ENCODE measurements around the gene ARAP3. TPM values are rescaled to one million over a fixed set of nuclear protein-coding genes. Genes with fewer than 3 reads are reported as not detected.

Gene ARAP3
- total RNA-seq, 1 experiment from 2014 or later = 19.8 TPM

DNA sequence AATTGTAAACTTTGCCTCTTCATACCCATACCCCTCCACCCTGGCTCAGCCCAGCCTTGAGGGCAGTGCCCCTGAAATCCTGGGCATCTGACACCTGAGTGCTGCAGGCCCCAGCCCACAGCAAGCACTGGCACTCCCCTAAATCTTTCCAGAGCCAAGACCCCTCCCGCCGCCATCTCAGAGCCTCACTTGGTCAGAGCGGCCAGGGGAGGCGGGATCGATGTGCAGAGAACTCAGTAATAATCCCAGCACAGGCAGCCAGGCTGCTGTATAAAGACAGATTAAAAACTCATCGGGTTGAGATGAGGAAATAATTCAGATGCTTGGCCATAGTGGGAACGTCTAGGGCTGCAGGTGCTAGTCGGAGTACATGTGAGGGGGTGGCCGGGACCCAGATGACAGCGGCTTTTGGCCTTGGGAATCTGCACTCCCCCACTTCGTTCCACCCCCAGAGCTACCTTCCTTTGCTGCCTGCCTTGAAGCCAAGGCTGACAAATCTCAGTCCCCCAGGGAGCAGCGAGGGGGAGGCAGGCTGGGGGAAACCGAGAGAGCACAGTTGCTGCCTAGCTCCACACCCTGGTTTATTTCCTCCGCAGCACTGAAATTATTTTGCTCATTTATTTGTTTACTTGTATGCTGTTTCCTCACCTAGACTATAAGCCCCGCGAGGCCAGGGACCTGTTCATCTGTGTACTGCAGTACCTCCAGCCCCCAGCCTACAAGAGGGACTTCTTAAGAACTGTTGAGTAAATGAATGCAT is 19.5 kb upstream of the ARAP3 start:
- no peaks in the 10 kb centered on the region for H3K36me3 Mint-ChIP-seq (ENCODE audit: insufficient read depth, unreplicated experiment)
- H3K9me3 Mint-ChIP-seq (ENCODE audit: unreplicated experiment) = no peaks in the 10 kb centered on the region
- H3K27ac Mint-ChIP-seq (ENCODE audit: low read depth, unreplicated experiment) = no peak overlapping the region
- no peak for DNase-seq (ENCODE audit: unreplicated experiment)
- TF ChIP-seq, protein P1, sequence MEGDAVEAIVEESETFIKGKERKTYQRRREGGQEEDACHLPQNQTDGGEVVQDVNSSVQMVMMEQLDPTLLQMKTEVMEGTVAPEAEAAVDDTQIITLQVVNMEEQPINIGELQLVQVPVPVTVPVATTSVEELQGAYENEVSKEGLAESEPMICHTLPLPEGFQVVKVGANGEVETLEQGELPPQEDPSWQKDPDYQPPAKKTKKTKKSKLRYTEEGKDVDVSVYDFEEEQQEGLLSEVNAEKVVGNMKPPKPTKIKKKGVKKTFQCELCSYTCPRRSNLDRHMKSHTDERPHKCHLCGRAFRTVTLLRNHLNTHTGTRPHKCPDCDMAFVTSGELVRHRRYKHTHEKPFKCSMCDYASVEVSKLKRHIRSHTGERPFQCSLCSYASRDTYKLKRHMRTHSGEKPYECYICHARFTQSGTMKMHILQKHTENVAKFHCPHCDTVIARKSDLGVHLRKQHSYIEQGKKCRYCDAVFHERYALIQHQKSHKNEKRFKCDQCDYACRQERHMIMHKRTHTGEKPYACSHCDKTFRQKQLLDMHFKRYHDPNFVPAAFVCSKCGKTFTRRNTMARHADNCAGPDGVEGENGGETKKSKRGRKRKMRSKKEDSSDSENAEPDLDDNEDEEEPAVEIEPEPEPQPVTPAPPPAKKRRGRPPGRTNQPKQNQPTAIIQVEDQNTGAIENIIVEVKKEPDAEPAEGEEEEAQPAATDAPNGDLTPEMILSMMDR (IDR thresholded peaks at IDR 0.05; ENCODE audit: unreplicated experiment) = no peak
- POLR2A ChIA-PET = interaction anchor here (0.7 to 0.9 kb wide), 2 partner anchors 13 to 178 kb away, joined by 3 read pairs; no protein-coding TSS in a partner anchor
- intact Hi-C loops (cut with micrococcal nuclease) = loop anchor here (1.0 to 5.0 kb wide), 3 partner anchors 56 to 178 kb away; no protein-coding TSS in a partner anchor
- CTCF ChIA-PET = interaction anchor here (0.5 to 16.8 kb wide), 46 partner anchors 9 to 810 kb away, joined by 3 to 677 read pairs (median 4); partner anchors contain the start of gene PCDH1
- H3K4me3 Mint-ChIP-seq (ENCODE audit: unreplicated experiment) = no peak overlapping the region
- no TSS peak for BruUV-seq (replicated peaks)
- no peaks in the 10 kb centered on the region for H3K4me1 Mint-ChIP-seq (ENCODE audit: insufficient read depth, unreplicated experiment)
- H3K27me3 Mint-ChIP-seq (ENCODE audit: insufficient read depth, unreplicated experiment) = peaks cover 19% of the 10 kb centered on the region

DNA sequence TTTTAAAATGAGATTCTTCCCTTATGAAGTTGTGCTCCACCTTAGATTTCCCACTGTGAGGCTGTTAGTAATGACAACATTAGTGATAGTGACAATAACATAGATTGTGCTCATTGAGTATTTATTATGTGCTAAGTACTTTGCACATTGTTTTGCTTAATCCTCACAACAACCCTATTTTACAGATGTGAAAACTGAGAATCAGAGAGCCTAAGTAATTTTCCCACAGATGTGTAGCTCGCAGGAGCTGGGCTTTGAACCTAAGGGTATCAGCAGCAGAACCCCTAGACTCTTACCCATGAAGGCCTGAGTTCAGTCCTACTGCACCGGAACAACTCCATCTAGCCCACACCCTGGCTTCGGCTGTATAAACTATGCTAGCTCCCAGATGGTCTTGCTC is 15.6 kb upstream of the ARAP3 start:
- TF ChIP-seq, protein P1 (IDR thresholded peaks at IDR 0.05; ENCODE audit: unreplicated experiment) = no peak
- no peaks in the 10 kb centered on the region for H3K36me3 Mint-ChIP-seq (ENCODE audit: insufficient read depth, unreplicated experiment)
- no peak overlapping the region for H3K4me3 Mint-ChIP-seq (ENCODE audit: unreplicated experiment)
- peaks cover 19% of the 10 kb centered on the region for H3K27me3 Mint-ChIP-seq (ENCODE audit: insufficient read depth, unreplicated experiment)
- intact Hi-C loops (cut with micrococcal nuclease) = no loop called here
- no TSS peak for BruUV-seq (replicated peaks)
- no peak overlapping the region for H3K27ac Mint-ChIP-seq (ENCODE audit: low read depth, unreplicated experiment)
- H3K4me1 Mint-ChIP-seq (ENCODE audit: insufficient read depth, unreplicated experiment) = peaks cover under 1% of the 10 kb centered on the region
- DNase-seq (ENCODE audit: unreplicated experiment) = no peak
- no peaks in the 10 kb centered on the region for H3K9me3 Mint-ChIP-seq (ENCODE audit: unreplicated experiment)
- ChIA-PET CTCF (interaction anchor here (1.5 to 16.8 kb wide), 4 partner anchors 14 to 264 kb away, joined by 4 to 677 read pairs (median 259); partner anchors contain the start of genes PCDH1, PCDH12 and RNF14), POLR2A (interaction anchor here (0.6 kb wide), 2 partner anchors 56 to 315 kb away, joined by 3 read pairs; partner anchors contain the start of gene GNPDA1)

DNA sequence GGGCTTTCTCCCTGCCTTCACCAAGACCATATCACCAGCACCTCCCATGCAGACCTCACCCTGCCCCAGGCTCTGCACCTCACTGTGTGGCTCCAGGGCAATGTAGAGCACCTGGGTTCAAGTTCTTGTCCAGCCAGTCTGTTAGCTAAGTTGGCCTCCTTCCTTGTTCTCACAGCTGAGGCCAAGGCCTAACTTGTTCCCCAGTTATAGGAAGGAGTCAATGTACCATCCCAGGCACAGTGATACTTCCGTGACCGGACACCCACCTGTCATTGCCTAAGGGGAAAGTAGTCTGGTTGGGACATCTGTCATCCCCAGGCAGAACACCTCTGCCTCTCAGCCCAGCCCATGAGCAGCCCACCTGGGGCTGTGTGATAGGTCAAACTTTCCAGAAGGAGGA is 14.4 kb upstream of the ARAP3 start:
- Mint-ChIP-seq H3K27ac (ENCODE audit: low read depth, unreplicated experiment) (no peak overlapping the region), H3K36me3 (ENCODE audit: insufficient read depth, unreplicated experiment) (no peaks in the 10 kb centered on the region), H3K4me3 (ENCODE audit: unreplicated experiment) (no peak overlapping the region), H3K9me3 (ENCODE audit: unreplicated experiment) (no peaks in the 10 kb centered on the region), H3K4me1 (ENCODE audit: insufficient read depth, unreplicated experiment) (peaks cover 8% of the 10 kb centered on the region), H3K27me3 (ENCODE audit: insufficient read depth, unreplicated experiment) (peaks cover 22% of the 10 kb centered on the region)
- ChIA-PET POLR2A (interaction anchor here (0.9 to 5.7 kb wide), 4 partner anchors 12 to 273 kb away, joined by 3 to 68 read pairs (median 8); partner anchors contain the start of genes PCDH1 and RNF14), CTCF (interaction anchor here (0.6 to 16.8 kb wide), 11 partner anchors 13 to 266 kb away, joined by 3 to 677 read pairs (median 5); partner anchors contain the start of genes PCDH1, PCDH12 and RNF14)
- no peak for DNase-seq (ENCODE audit: unreplicated experiment)
- BruUV-seq (replicated peaks) = no TSS peak
- TF ChIP-seq, protein P1 (IDR thresholded peaks at IDR 0.05; ENCODE audit: unreplicated experiment) = no peak
- intact Hi-C loops (cut with micrococcal nuclease) = no loop called here

DNA sequence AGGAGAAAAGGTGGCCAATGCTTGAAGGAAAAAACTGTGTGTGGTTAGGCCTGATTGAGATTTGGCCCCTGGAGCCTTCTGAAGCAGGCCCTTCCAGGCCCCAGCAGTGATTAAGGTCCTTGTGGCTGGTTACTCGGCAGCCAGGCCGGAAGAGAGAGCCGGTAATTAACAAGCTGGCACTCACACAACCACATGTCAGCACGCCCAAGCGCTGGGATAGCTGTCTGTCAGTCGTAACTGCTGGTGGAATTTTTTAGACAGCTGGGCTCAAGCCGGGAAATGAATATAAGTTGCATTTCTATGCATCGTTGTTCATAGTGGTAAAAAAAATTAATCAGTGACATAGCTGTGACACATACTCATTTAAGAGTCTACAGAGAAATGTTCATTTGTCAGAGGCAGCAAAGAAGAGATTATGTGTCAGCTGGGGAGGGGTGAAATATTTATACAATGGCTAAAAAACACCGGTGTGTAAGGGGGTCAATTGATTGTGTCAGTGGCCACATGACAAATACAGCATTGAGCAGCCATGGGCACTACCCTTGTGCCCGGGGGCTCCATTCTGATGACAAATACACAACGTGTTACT is 13.7 kb upstream of the ARAP3 start:
- intact Hi-C loops (cut with micrococcal nuclease) = no loop called here
- Mint-ChIP-seq H3K27ac (ENCODE audit: low read depth, unreplicated experiment) (no peak overlapping the region), H3K36me3 (ENCODE audit: insufficient read depth, unreplicated experiment) (no peaks in the 10 kb centered on the region), H3K4me3 (ENCODE audit: unreplicated experiment) (no peak overlapping the region), H3K27me3 (ENCODE audit: insufficient read depth, unreplicated experiment) (peaks cover 22% of the 10 kb centered on the region), H3K9me3 (ENCODE audit: unreplicated experiment) (no peaks in the 10 kb centered on the region), H3K4me1 (ENCODE audit: insufficient read depth, unreplicated experiment) (peaks cover 8% of the 10 kb centered on the region)
- CTCF ChIA-PET = interaction anchor here (0.6 to 16.8 kb wide), 12 partner anchors 17 to 277 kb away, joined by 3 to 677 read pairs (median 4); partner anchors contain the start of genes PCDH1, PCDH12 and RNF14
- no TSS peak for BruUV-seq (replicated peaks)
- TF ChIP-seq, protein P1 (IDR thresholded peaks at IDR 0.05; ENCODE audit: unreplicated experiment) = no peak
- peak; percentile 58 for DNase-seq (ENCODE audit: unreplicated experiment)
- POLR2A ChIA-PET = interaction anchor here (0.6 to 5.7 kb wide), 7 partner anchors 14 to 274 kb away, joined by 3 to 68 read pairs (median 3); partner anchors contain the start of genes PCDH1 and RNF14

All from MCF 10A (cell line).